ENCODE measurements around the gene TGM5. TPM values are rescaled to one million over a fixed set of nuclear protein-coding genes. Genes with fewer than 3 reads are reported as not detected.

The TGM5 gene
- total and polyA plus RNA-seq, 2 experiments from 2014 or later, result not detected

GRCh38 chr15:43267439-43267838 lies 711 bp upstream of the TGM5 start:
- no peak overlapping the region for H2AFZ ChIP-seq
- H3K27ac ChIP-seq, result no peak overlapping the region
- H3K4me2 ChIP-seq, result no peak overlapping the region
- no peaks in the 10 kb centered on the region for H3K4me1 ChIP-seq (ENCODE audit: insufficient read depth)
- H3K27me3 ChIP-seq, result peaks cover 30% of the 10 kb centered on the region
- no peaks in the 10 kb centered on the region for H3K36me3 ChIP-seq (replicated peaks; ENCODE audit: insufficient read depth, low read depth)
- H3K4me3 ChIP-seq, result no peak overlapping the region
- no peak for DNase-seq (ENCODE audit: low spot score)
- no peaks in the 10 kb centered on the region for H4K20me1 ChIP-seq (ENCODE audit: insufficient read depth, poor library complexity, severe bottlenecking)
- whole genome bisulfite sequencing (ENCODE audit: low lambda C conversion rate, missing lambda C conversion rate), result 94% methylated on average over 2 of the region's 2 CpGs
- no peaks in the 10 kb centered on the region for H3K9me3 ChIP-seq (ENCODE audit: low read depth)
- H3K79me2 ChIP-seq, result no peaks in the 10 kb centered on the region
- H3K9me2 ChIP-seq (replicated peaks; ENCODE audit: insufficient read depth), result no peaks in the 10 kb centered on the region
- TF ChIP-seq CTCF (IDR thresholded peaks at IDR 0.05; ENCODE audit: poor library complexity) (no peak), EZH2phosphoT487 (IDR thresholded peaks at IDR 0.05; ENCODE audit: low read depth, severe bottlenecking, unreplicated experiment) (no peak), EZH2 (IDR thresholded peaks at IDR 0.05; ENCODE audit: borderline replicate concordance) (no peak)

GRCh38 chr15:43266386-43266785 lies 342 bp downstream of the TGM5 start:
- TF ChIP-seq EZH2phosphoT487 (IDR thresholded peaks at IDR 0.05; ENCODE audit: low read depth, severe bottlenecking, unreplicated experiment), result no peak
- TF ChIP-seq EZH2 (IDR thresholded peaks at IDR 0.05; ENCODE audit: borderline replicate concordance), result no peak
- no peak for TF ChIP-seq CTCF (IDR thresholded peaks at IDR 0.05; ENCODE audit: poor library complexity)
- Histone ChIP-seq H3K9me3 (ENCODE audit: low read depth) (no peaks in the 10 kb centered on the region), H3K79me2 (no peaks in the 10 kb centered on the region), H3K4me3 (no peak overlapping the region), H3K4me1 (ENCODE audit: insufficient read depth) (no peaks in the 10 kb centered on the region), H3K27ac (no peak overlapping the region), H3K36me3 (replicated peaks; ENCODE audit: insufficient read depth, low read depth) (no peaks in the 10 kb centered on the region), H3K9me2 (replicated peaks; ENCODE audit: insufficient read depth) (no peaks in the 10 kb centered on the region), H3K4me2 (no peak overlapping the region), H4K20me1 (ENCODE audit: insufficient read depth, poor library complexity, severe bottlenecking) (no peaks in the 10 kb centered on the region), H2AFZ (no peak overlapping the region), H3K27me3 (peaks cover 30% of the 10 kb centered on the region)
- DNase-seq (ENCODE audit: low spot score), result no peak
- 94% methylated on average over 2 of the region's 2 CpGs for WGBS (ENCODE audit: low lambda C conversion rate, missing lambda C conversion rate)

- H3K4me2 ChIP-seq, result no peak overlapping the region
- no peak for TF ChIP-seq CTCF (IDR thresholded peaks at IDR 0.05; ENCODE audit: poor library complexity)
- no peak for TF ChIP-seq EZH2phosphoT487 (IDR thresholded peaks at IDR 0.05; ENCODE audit: low read depth, severe bottlenecking, unreplicated experiment)
- no peak for TF ChIP-seq EZH2 (IDR thresholded peaks at IDR 0.05; ENCODE audit: borderline replicate concordance)
- no peak overlapping the region for H3K4me3 ChIP-seq
- WGBS (ENCODE audit: low lambda C conversion rate, missing lambda C conversion rate), result 92% methylated on average over 19 of the region's 19 CpGs
- H3K79me2 ChIP-seq, result no peaks in the 10 kb centered on the region
- no peaks in the 10 kb centered on the region for H4K20me1 ChIP-seq (ENCODE audit: insufficient read depth, poor library complexity, severe bottlenecking)
- H2AFZ ChIP-seq, result no peak overlapping the region
- no peaks in the 10 kb centered on the region for H3K36me3 ChIP-seq (replicated peaks; ENCODE audit: insufficient read depth, low read depth)
- H3K9me2 ChIP-seq (replicated peaks; ENCODE audit: insufficient read depth), result no peaks in the 10 kb centered on the region
- no peak overlapping the region for H3K27ac ChIP-seq
- no peaks in the 10 kb centered on the region for H3K9me3 ChIP-seq (ENCODE audit: low read depth)
- DNase-seq (ENCODE audit: low spot score), result no peak
- H3K4me1 ChIP-seq (ENCODE audit: insufficient read depth), result no peaks in the 10 kb centered on the region
- H3K27me3 ChIP-seq, result peaks cover 17% of the 10 kb centered on the region
These were observed 6.6 kb downstream of the TGM5 start for GRCh38 chr15:43260011-43260615.

Data from hepatocyte (in vitro differentiated cells).